Breast epithelium (tissue), 3 donors: ENCODE data around the gene AKAP8.

ENCODE experiments used
- POLR2A ChIP-seq: fragments of 450-650 bp; IDR thresholded peaks from one replicate; pipeline ENCODE4 v1.6.1; 2016; ENCODE audit warnings: antibody characterized with exemption, mild to moderate bottlenecking, moderate library complexity
- TF ChIP-seq, protein P1 (sequence below), 3 donors: fragments of 450-650 bp; IDR thresholded peaks; one replicate each; pipeline ENCODE4 v1.5.1; 2016 to 2017; ENCODE audit warnings: antibody characterized with exemption in 3 of 3, mild to moderate bottlenecking in 3 of 3, moderate library complexity in 3 of 3

DNA sequence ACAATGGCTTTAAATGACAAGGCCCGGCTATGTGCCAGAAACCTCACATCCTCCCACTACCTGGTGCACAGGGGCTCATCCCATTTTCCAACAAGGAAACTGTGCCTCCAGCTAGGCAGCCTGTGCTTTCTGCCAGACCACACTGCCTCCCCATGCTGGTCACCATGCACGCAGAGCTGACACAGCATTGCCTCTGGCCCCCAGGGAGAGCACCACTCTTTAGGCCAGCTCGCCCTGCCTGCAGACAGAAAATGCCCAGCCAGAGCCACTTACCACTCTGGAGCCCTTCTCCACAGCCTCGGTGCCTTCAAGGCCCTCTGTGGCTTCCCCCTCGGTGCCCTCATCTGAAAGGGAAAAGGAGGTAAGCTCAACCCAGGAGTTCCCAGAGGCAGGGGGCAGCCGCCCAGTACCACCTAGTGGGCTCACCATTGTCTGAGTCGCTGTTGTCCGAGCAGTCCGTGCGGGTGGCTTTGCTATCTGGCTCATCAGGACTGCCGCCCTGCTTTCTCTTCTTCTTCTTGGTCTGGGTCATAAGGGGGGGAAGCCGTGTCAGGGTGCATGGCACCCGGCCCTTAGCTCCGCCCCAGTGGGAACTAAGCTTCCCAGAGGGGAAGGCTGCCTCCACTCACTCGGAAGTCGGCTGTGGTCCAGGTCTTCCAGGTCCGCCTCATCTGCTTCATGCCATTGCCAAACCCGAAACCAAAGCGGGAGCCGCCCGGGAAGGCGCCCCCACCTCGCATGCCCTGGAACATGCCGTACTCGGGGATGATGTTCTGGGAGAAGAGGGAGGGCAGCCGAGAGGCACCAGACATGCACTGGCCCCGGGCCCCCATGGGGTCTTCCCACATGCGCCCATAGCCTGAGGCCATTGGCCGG is 21.2 kb upstream of the AKAP8 start:
- TF ChIP-seq, protein P1, sequence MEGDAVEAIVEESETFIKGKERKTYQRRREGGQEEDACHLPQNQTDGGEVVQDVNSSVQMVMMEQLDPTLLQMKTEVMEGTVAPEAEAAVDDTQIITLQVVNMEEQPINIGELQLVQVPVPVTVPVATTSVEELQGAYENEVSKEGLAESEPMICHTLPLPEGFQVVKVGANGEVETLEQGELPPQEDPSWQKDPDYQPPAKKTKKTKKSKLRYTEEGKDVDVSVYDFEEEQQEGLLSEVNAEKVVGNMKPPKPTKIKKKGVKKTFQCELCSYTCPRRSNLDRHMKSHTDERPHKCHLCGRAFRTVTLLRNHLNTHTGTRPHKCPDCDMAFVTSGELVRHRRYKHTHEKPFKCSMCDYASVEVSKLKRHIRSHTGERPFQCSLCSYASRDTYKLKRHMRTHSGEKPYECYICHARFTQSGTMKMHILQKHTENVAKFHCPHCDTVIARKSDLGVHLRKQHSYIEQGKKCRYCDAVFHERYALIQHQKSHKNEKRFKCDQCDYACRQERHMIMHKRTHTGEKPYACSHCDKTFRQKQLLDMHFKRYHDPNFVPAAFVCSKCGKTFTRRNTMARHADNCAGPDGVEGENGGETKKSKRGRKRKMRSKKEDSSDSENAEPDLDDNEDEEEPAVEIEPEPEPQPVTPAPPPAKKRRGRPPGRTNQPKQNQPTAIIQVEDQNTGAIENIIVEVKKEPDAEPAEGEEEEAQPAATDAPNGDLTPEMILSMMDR (IDR thresholded peaks at IDR 0.05) = no peak
- TF ChIP-seq POLR2A = no peak
